ENCODE measurements around the gene TP73. TPM values are rescaled to one million over a fixed set of nuclear protein-coding genes. Genes with fewer than 3 reads are reported as not detected.

TP73 gene
- total and polyA plus RNA-seq, 7 donors, result under 0.01 to 0.13 (median 0.01) TPM; not detected in 4

GRCh38 chr1:3714814-3715213 lies 62.5 kb downstream of the TP73 start:
- no peaks in the 10 kb centered on the region for H3K9me3 ChIP-seq
- ATAC-seq, result peak; percentile 27 to 53 (median 47)
- intact Hi-C loops (cut with DNase I), result no loop called here
- no peak for DNase-seq
- H3K27ac ChIP-seq, result peak overlapping the region; percentile 58
- H3K4me3 ChIP-seq, result peak overlapping the region; percentile 15
- no peaks in the 10 kb centered on the region for H3K36me3 ChIP-seq (ENCODE audit: insufficient read depth in 1 of 2, low read depth in 1 of 2)
- H3K4me1 ChIP-seq, result peaks cover 29% of the 10 kb centered on the region
- 25 to 31% (median 25%) methylated on average over 10 of the region's 10 CpGs for WGBS, 3 donors
- TF ChIP-seq, protein P1, sequence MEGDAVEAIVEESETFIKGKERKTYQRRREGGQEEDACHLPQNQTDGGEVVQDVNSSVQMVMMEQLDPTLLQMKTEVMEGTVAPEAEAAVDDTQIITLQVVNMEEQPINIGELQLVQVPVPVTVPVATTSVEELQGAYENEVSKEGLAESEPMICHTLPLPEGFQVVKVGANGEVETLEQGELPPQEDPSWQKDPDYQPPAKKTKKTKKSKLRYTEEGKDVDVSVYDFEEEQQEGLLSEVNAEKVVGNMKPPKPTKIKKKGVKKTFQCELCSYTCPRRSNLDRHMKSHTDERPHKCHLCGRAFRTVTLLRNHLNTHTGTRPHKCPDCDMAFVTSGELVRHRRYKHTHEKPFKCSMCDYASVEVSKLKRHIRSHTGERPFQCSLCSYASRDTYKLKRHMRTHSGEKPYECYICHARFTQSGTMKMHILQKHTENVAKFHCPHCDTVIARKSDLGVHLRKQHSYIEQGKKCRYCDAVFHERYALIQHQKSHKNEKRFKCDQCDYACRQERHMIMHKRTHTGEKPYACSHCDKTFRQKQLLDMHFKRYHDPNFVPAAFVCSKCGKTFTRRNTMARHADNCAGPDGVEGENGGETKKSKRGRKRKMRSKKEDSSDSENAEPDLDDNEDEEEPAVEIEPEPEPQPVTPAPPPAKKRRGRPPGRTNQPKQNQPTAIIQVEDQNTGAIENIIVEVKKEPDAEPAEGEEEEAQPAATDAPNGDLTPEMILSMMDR (IDR thresholded peaks at IDR 0.05), result no peak
- peaks cover 0 to 3% (median 0%) of the 10 kb centered on the region in 3 donors for H3K27me3 ChIP-seq (ENCODE audit: insufficient read depth in 3 of 3, low read length in 2 of 3)

- TF ChIP-seq, protein P1 (IDR thresholded peaks at IDR 0.05), result no peak
- H3K27me3 ChIP-seq (ENCODE audit: insufficient read depth in 3 of 3, low read length in 2 of 3), result no peaks in the 10 kb centered on the region
- no peaks in the 10 kb centered on the region for H3K36me3 ChIP-seq (ENCODE audit: insufficient read depth in 1 of 2, low read depth in 1 of 2)
- ATAC-seq (no peak), DNase-seq (no peak)
- H3K9me3 ChIP-seq, result no peaks in the 10 kb centered on the region
- WGBS, 3 donors, result 61 to 80% (median 70%) methylated on average over 6 of the region's 6 CpGs
- H3K4me1 ChIP-seq, result peaks cover 29% of the 10 kb centered on the region
- intact Hi-C loops (cut with DNase I), result no loop called here
- no peak overlapping the region for H3K4me3 ChIP-seq
- H3K27ac ChIP-seq, result no peak overlapping the region
Measured at GRCh38 chr1:3716351-3716750, 64.0 kb downstream of the TP73 start.

DNA sequence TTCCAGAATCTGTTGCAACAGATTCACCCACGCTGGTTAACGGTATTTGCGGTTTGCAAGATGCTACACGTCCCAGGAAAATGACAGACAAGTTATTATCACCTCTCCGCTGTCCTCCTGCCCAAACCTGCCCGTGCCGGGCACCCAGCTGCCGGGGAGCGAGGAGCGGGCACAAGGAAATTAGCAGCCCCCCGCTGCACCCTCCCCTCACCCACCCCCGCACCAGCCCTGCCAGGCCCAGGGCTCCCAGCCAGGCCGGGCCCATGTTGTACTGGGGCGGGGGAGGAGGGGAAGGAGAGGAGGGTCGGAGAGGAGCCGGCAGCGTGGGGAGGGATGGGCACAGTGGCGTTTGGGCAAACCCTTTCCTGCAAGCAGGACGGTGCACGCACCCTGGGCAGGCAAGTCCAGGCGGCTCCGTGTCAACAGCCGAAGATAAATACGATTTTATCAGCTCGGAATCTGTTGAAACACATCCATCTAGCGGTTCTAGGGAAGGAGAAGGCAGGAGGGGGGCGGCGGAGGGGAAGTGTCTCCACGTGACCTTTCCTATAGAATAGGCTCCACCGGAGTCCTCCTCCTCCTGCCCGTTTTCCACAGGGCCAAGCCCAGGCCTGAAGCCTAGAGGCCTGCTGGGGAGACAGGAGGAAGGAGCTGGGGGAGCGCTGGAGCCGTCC lies 64.9 kb downstream of the TP73 start:
- H3K9me3 ChIP-seq, result no peaks in the 10 kb centered on the region
- intact Hi-C loops (cut with DNase I), result no loop called here
- H3K36me3 ChIP-seq (ENCODE audit: insufficient read depth in 1 of 2, low read depth in 1 of 2), result no peaks in the 10 kb centered on the region
- TF ChIP-seq, protein P1 (IDR thresholded peaks at IDR 0.05), result no peak
- ATAC-seq, result no peak
- H3K4me3 ChIP-seq, result no peak overlapping the region
- no peaks in the 10 kb centered on the region for H3K27me3 ChIP-seq (ENCODE audit: insufficient read depth in 3 of 3, low read length in 2 of 3)
- H3K4me1 ChIP-seq, result peaks cover 25% of the 10 kb centered on the region
- no peak overlapping the region for H3K27ac ChIP-seq
- 61 to 63% (median 62%) methylated on average over 33 of the region's 33 CpGs for WGBS, 3 donors
- no peak for DNase-seq

DNA sequence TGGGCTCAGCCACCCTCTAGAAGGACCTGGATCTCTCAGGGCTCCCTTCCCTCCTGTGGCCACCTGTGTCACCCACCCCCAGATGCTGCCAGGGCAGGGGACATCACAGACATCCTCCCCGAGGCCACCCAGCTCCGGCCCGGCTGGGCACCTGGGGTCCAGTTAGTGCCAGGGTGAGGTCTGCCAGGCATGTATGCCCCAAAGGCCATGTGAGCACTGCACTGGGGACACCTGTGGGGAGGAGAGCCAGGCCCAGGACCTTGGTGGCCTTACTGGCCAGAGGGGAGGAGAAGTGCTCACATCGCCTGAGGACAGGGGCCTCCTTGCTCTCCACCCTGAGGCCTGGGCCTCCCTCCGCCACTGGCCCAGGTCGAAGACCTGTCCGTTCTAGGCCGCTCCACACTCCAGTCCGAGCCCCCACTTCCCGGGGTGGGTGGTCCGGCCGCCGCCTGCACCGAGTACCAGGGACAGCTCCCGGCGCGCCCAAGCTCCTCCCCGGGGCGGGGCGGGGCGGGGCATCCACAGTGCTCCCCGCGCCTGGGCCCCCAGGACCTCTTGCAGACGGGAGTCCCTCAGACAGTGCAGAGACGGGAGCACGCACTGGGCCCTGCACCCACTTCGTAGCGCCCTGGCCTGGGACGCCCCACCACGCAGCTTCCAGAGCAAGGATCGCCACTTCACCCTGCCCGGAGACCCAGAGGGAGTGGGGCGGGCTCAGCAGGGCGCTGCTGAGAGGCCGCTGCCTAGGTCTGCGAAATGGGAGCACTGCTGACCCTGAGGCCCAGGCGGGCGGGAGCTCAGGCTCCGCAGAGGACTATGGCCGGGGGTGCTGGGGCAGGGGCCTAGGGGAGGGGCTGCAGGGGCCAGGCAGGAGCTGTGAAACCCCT lies 65.6 kb downstream of the TP73 start:
- no peak overlapping the region for H3K27ac ChIP-seq
- TF ChIP-seq, protein P1 (IDR thresholded peaks at IDR 0.05), result no peak
- WGBS, 3 donors, result 32 to 49% (median 39%) methylated on average over 33 to 40 of the region's 40 CpGs
- DNase-seq (no peak), ATAC-seq (no peak)
- H3K27me3 ChIP-seq (ENCODE audit: insufficient read depth in 3 of 3, low read length in 2 of 3), result no peaks in the 10 kb centered on the region
- no peaks in the 10 kb centered on the region for H3K9me3 ChIP-seq
- intact Hi-C loops (cut with DNase I), result no loop called here
- no peak overlapping the region for H3K4me3 ChIP-seq
- H3K36me3 ChIP-seq (ENCODE audit: insufficient read depth in 1 of 2, low read depth in 1 of 2), result no peaks in the 10 kb centered on the region
- peaks cover 21% of the 10 kb centered on the region for H3K4me1 ChIP-seq

All from psoas muscle (tissue), 8 donors.